Measurements from ENCODE around the gene NCK1.

The NCK1 gene

GRCh38 chr3:136861890-136862616 lies at the start of gene NCK1:
Gene NCK1 (plus strand): TSS chr3:136862208. CDS start chr3:136928002, 65,794 bp downstream.
- DNase-seq (ENCODE audit: low spot score), result peak; percentile 92

GRCh38 chr3:136817448-136817847 lies 44.6 kb upstream of the NCK1 start:
- DNase-seq (ENCODE audit: low spot score), result no peak

GRCh38 chr3:136818191-136818768 lies 43.7 kb upstream of the NCK1 start:
- peak; percentile 41 for DNase-seq (ENCODE audit: low spot score)

DNA sequence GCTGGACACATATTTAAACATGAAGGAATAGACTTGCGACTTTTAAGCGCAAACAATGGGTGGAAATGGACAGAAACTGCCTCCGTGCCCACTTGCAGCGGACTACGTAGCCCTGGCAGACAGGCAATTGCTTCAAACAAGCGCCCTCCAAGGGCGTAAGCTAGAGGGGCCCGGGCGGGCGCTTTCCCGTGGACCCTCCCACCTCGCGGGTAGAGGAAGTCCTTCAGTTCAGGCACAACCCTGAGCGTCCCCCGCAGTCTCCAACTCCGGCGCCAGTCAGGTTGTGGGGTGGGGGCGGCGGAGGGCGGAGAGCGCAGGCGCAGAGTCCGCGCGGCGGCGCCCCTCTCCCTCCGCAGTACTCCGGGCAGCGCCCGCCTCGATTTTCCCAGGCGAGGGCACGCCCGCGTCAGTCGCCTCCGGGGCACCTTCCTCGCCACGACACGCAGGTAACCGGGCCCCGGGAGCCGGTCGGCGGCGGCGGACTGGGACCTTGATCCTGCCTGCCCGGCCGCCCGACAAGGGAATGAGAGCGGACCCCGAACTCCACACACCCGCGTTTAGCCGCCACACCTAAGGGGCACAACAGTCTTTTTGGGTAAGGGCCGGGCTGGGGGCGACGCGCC lies 43.1 kb upstream of the NCK1 start, which contains the start of gene SLC35G2:
Gene SLC35G2, plus strand, starts transcription at position 358 of the 623 bp plus-strand sequence. CDS start 35,335 bp downstream, outside the sequence.
- DNase-seq (ENCODE audit: low spot score), result peak; percentile 36

GRCh38 chr3:136819392-136819730 lies 42.6 kb upstream of the NCK1 start:
- DNase-seq (ENCODE audit: low spot score), result peak; percentile 30

GRCh38 chr3:136819731-136820679 lies 42.0 kb upstream of the NCK1 start:
- peak; percentile 37 for DNase-seq (ENCODE audit: low spot score)

DNA sequence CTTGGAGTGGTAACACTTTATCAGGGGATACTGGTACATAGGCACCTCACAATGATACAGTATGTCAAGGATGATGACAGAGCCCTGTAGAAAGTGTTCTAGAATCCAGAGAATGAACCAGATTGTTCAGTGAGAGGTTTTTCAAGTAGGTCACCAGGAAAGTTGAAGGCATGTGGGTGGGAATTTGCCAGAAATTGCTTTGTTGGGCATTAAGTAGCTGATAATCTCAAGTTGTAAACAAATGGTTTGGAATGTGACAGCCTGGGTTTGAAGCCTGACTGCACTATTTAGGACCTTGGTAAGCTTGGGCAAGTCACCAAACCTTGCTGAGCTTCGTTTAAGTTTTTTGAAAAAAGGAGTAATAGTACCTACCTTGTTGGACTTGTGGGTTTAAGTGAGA lies 30.5 kb upstream of the NCK1 start:
- DNase-seq (ENCODE audit: low spot score), result no peak

- DNase-seq (ENCODE audit: low spot score), result no peak
These were observed 26.8 kb upstream of the NCK1 start for GRCh38 chr3:136835089-136835812.

GRCh38 chr3:136835813-136836510 lies 26.0 kb upstream of the NCK1 start:
- no peak for DNase-seq (ENCODE audit: low spot score)

GRCh38 chr3:136836511-136837156 lies 25.4 kb upstream of the NCK1 start:
- DNase-seq (ENCODE audit: low spot score), result no peak

DNA sequence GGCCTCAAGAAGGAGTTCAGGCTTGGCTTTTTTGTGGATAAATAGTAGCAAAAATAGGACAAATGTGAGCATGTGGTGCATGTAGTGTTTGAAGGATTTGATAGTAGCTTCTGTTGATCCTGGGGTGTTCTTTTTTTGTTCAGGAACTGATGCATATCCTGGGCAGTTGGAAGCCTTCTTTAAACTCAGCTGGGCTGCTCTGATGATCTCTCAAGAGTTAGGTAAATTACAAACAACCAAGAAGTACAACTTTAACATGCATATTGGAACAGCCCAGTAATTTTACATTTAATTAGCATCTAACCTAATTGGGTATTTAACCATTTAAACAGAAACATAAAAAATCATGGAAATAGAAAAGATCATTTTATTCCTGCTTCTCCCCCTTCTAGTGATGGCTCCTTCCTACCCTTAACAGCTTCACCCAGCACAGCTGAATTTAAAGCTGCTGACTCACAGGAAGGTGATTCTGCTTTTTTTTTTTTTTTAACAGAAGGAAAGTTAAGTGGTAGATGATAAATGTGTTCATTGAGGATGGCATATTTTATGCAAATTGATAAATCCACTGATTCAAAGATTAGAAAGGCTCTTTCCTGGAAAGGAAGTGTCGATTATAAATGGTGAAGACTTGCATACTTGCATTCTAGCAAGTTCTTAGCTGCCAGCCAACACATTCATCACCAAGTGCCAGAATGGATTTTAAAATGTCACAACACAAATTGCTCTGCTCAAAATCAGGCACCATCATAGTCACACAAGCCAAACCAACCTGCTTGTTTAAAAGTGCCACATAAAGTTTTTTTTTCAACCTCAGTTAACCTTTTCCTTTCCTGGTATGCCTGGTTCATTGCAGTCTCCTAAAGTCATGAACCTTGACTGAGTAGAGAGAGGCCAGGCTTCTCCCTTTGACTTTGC lies 23.1 kb upstream of the NCK1 start:
- no peak for DNase-seq (ENCODE audit: low spot score)

GRCh38 chr3:136839556-136839931 lies 22.5 kb upstream of the NCK1 start:
- no peak for DNase-seq (ENCODE audit: low spot score)

- DNase-seq (ENCODE audit: low spot score), result no peak
These were observed 21.8 kb upstream of the NCK1 start for GRCh38 chr3:136840252-136840651.

DNA sequence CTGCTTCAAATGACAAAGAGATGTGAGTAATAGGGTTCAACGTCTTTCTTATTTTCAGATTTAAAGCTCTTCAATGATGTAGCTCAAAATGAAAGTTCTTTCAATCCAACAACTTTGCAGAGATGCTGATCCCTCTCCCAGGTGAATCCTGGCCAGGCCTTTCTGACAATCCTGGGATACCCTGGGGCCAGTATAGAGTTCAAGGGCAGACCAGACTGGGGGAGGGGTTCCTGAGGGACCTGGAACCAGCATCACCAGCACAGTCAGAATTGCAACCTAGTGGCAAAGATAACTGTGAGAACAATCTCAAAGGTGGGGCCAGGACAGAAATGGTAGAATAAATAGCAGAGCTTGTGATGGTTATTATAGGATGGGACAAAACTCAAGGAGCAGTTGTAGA lies 19.7 kb upstream of the NCK1 start:
- no peak for DNase-seq (ENCODE audit: low spot score)

- no peak for DNase-seq (ENCODE audit: low spot score)
These were observed 17.3 kb upstream of the NCK1 start for GRCh38 chr3:136844724-136845123.

DNA sequence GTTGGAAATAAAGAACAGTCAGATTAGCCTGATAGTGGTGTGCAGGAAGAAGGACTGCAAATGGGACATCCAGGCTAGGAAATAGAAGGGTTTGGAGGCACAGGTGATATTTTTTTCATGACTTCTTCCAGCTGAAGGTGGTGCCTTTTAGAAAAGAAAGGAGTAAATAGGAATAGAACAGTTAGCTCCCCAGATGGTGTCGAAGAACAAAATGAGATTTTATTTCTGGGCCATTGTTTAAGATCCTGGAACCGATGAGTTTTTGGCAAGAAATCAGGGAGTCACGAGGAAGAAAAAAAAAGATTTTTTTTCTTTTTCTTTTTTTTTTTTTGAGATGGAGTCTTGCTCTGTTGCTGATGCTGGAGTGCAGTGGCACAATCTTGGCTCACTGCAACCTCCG lies 9.8 kb upstream of the NCK1 start:
- DNase-seq (ENCODE audit: low spot score), result no peak

DNA sequence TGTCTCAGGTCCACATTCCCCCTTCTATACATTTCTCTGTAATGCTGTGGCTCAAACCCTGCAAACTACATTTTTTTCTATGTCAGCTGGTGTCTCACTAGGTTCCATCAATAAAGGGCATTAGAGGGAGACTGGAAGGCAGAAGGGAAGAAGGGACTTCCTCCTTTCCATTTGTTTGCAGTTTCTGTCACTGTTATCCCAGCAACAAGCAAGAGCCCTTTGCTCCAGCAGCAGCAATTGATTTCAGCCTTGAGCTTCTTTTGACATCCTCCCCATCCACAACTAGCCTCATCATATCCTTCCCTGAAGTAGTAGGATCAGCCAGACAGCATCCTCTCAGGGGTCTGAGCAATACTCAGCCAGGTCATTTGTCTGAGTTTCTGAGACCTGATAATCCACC lies 5.3 kb upstream of the NCK1 start:
- no peak for DNase-seq (ENCODE audit: low spot score)

GRCh38 chr3:136858381-136858780 lies 3.6 kb upstream of the NCK1 start:
- DNase-seq (ENCODE audit: low spot score), result no peak

- no peak for DNase-seq (ENCODE audit: low spot score)
These were observed 1.5 kb upstream of the NCK1 start for GRCh38 chr3:136860541-136860940.

Data from HuH-7 (cell line).